Thyroid gland (tissue), 4 donors: ENCODE measurements around the gene ZNRF1. TPM values are rescaled to one million over a fixed set of nuclear protein-coding genes. Genes with fewer than 3 reads are reported as not detected.
A peak's percentile ranks its signal among the peaks of the same experiment; 100 is the strongest.

ENCODE experiments used
- DNase-seq, 2 donors: peaks; one replicate each; pipeline ENCODE4 v3.0.0-alpha.2; 2019
- H3K27ac ChIP-seq, 3 donors: fragments of 200-600 bp; sonication (generic); 1 replicate in 2 of 3; 2 replicates in 1 of 3; pipeline ENCODE4 v1.5.1; 2016 to 2019; ENCODE audit warnings: mild to moderate bottlenecking in 1 of 3, moderate library complexity in 1 of 3
- H3K27me3 ChIP-seq: fragments of 200-600 bp; sonication (generic); one replicate; pipeline ENCODE4 v1.5.1; 2019
- H3K36me3 ChIP-seq, 2 donors: fragments of 200-600 bp; sonication (generic); one replicate each; pipeline ENCODE4 v1.5.1; 2016 to 2019
- H3K4me1 ChIP-seq, 2 donors: fragments of 200-600 bp; sonication (generic); one replicate each; pipeline ENCODE4 v1.5.1; 2017 to 2019
- H3K4me3 ChIP-seq, 3 donors: fragments of 200-600 bp; sonication (generic); replicated peaks in 1 of 3; 1 replicate in 2 of 3; 2 replicates in 1 of 3; pipeline ENCODE4 v1.5.1; 2016; ENCODE audit warnings: mild to moderate bottlenecking in 1 of 3
- H3K9me3 ChIP-seq: fragments of 200-600 bp; sonication (generic); one replicate; pipeline ENCODE4 v1.5.1; 2017
- POLR2A ChIP-seq, 2 donors: fragments of 450-650 bp; IDR thresholded peaks; one replicate each; pipeline ENCODE4 v1.6.1; 2017; ENCODE audit warnings: antibody characterized with exemption in 2 of 2, mild to moderate bottlenecking in 2 of 2, moderate library complexity in 1 of 2
- WGBS, 2 donors: methylation state at CpG; one replicate each; pipeline ENCODE4 v1.1.5; 2017; 5-methylcytosine and 5-hydroxymethylcytosine counted together
- intact Hi-C: fragments of 100-400 bp; cut with DNase I; formaldehyde crosslinking; loops from one replicate; pipeline ENCODE4 v1.15.1; 2023
- total RNA-seq, 4 donors: library from RNA; depleted of rRNA; stranded (reverse); fragments of >200 nt; gene quantifications; one replicate each; pipeline ENCODE4 v1.2.3, GENCODE V29; 2016
- TF ChIP-seq, protein P1 (sequence below), 6 experiments: fragments of 200-600 bp in 3 of 6; fragments of 450-650 bp in 3 of 6; sonication (generic) in 3 of 6; IDR thresholded peaks; one replicate each; pipeline ENCODE4 v1.5.1; 2016 to 2019; ENCODE audit warnings: antibody characterized with exemption in 6 of 6, mild to moderate bottlenecking in 2 of 6, inconsistent platforms in 1 of 6, moderate library complexity in 1 of 6

Gene ZNRF1
- total RNA-seq, 4 donors from 2014 or later = 47.4 to 94.5 (median 57.4) TPM

DNA sequence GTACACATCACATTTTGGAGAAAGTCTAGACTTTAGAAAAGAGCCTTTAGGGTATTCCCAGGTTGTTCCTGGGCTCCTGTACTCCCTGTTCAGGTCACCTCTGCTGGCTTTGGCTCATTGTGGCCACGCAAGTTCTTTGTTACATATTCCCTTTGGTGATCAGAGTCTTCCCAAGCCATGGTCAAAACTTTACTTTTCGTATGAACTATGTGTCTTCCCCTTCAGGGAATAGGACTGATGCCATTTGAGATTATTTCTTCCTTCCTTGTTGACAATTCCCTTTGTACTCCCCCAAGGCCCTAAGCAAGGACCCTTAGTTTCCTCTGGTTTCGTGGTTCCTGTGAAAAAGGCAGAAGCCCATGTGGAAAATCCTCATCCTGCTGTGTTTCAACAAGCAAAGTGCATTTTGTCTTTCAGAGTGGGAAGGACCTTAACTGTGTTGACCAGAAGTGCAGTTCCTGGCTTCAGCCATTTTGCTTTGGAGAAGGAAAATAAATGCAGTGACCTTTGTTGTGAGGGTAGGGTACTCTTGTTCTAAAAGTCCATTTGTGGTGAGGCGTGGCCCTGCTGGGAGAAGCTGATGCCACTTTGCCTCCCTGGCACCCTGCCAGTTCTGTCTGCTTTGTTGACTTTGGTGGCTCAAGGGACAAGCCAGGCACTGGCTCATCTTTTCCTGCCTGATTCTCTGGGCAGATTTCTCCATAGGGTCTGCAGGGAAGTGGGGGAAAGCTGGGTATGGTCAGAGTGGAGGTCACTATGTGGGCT is 55.1 kb downstream of the ZNRF1 start:
- no peaks in the 10 kb centered on the region for H3K36me3 ChIP-seq
- TF ChIP-seq, protein P1, sequence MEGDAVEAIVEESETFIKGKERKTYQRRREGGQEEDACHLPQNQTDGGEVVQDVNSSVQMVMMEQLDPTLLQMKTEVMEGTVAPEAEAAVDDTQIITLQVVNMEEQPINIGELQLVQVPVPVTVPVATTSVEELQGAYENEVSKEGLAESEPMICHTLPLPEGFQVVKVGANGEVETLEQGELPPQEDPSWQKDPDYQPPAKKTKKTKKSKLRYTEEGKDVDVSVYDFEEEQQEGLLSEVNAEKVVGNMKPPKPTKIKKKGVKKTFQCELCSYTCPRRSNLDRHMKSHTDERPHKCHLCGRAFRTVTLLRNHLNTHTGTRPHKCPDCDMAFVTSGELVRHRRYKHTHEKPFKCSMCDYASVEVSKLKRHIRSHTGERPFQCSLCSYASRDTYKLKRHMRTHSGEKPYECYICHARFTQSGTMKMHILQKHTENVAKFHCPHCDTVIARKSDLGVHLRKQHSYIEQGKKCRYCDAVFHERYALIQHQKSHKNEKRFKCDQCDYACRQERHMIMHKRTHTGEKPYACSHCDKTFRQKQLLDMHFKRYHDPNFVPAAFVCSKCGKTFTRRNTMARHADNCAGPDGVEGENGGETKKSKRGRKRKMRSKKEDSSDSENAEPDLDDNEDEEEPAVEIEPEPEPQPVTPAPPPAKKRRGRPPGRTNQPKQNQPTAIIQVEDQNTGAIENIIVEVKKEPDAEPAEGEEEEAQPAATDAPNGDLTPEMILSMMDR (IDR thresholded peaks at IDR 0.05) = no peak
- TF ChIP-seq POLR2A (IDR thresholded peaks at IDR 0.05) = no peak
- intact Hi-C loops = no loop called here
- H3K4me3 ChIP-seq = no peak overlapping the region
- H3K9me3 ChIP-seq = no peaks in the 10 kb centered on the region
- DNase-seq = peak; percentile 91 to 92
- WGBS, 2 donors = 60 to 64% methylated on average over 4 of the region's 4 CpGs
- peak overlapping the region; percentile 49 to 74 (median 72) for H3K27ac ChIP-seq
- no peaks in the 10 kb centered on the region for H3K27me3 ChIP-seq
- H3K4me1 ChIP-seq = peaks cover 35 to 40% of the 10 kb centered on the region in 2 donors

DNA sequence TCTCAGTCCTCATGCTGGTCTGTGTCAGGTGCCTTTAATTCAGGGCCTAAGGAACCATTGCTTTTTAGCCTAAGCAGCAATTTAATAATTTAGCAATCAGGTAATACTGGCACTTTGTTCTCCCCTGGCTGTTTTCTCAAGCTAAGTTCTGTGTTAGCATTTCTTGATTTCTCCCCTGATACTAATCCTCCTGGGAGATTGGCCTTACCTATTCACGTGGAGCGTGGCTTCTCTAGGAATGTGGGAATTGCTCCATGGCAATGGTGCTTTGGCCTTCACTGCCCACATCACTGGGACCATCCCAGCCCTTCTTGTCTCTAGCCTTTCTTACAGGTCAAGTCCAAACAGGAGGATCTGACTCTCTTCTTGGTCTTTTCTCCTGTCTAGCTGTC is 55.7 kb downstream of the ZNRF1 start:
- no peak for DNase-seq

DNA sequence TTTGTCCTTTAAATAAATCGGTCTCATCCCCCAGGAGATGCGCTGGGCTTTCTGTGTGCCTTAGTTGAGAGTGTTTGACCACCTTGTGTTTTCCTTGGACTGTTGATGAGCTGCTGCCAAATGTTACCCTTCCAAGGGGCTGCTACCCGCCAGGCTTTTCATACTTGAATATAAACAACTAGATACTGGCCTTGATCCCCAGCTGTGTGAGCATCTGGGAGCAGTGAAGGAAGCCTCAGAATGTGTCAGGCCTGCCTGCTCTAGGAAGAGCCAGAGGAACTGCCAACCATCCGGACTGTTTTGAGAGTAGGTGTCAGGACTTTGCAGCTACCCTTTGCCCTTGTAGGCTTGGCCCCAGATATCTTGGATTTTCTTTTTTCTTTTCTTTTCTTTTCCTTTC is 60.0 kb downstream of the ZNRF1 start:
- no peaks in the 10 kb centered on the region for H3K36me3 ChIP-seq
- intact Hi-C loops = no loop called here
- WGBS, 2 donors = 73 to 76% methylated on average over 4 of the region's 4 CpGs
- no peak overlapping the region for H3K4me3 ChIP-seq
- H3K4me1 ChIP-seq = peaks cover 57 to 77% of the 10 kb centered on the region in 2 donors
- TF ChIP-seq, protein P1 (IDR thresholded peaks at IDR 0.05) = no peak
- TF ChIP-seq POLR2A (IDR thresholded peaks at IDR 0.05) = no peak
- DNase-seq = no peak
- no peaks in the 10 kb centered on the region for H3K9me3 ChIP-seq
- no peaks in the 10 kb centered on the region for H3K27me3 ChIP-seq
- peak overlapping the region in 1 of 3 donors; percentile 24 for H3K27ac ChIP-seq

More for the DNA sequence above, 55.7 kb downstream of the ZNRF1 start:
- Histone ChIP-seq H3K4me1 (peaks cover 35 to 43% of the 10 kb centered on the region in 2 donors), H3K9me3 (no peaks in the 10 kb centered on the region), H3K27ac (peak overlapping the region; percentile 42 to 74 (median 72)), H3K27me3 (no peaks in the 10 kb centered on the region), H3K36me3 (no peaks in the 10 kb centered on the region), H3K4me3 (no peak overlapping the region)
- TF ChIP-seq, protein P1 (IDR thresholded peaks at IDR 0.05) = no peak
- TF ChIP-seq POLR2A (IDR thresholded peaks at IDR 0.05) = no peak
- 54 to 75% methylated on average over 2 of the region's 2 CpGs for WGBS, 2 donors
- intact Hi-C loops = no loop called here

DNA sequence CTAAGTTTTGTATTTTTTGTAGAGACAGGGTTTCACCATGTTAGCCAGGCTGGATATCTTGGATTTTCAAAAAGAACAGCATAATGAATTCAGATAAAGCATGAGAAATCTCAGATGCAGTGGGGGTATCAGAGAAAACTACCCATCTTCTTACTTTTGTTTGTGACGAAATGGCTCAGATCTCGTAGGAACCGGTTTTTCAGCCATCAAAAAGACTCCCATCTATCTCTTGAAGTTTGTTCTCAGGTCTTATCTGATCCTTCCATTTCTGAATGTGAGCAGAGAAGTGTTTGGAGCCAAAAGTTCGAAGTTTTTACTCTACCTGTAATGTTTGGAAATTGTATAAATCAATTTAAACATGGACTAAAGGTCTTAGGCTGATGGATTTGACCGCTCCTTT is 60.6 kb downstream of the ZNRF1 start:
- Histone ChIP-seq H3K27ac (peak overlapping the region in 2 of 3 donors; percentile 52 to 81), H3K9me3 (no peaks in the 10 kb centered on the region), H3K4me3 (no peak overlapping the region), H3K4me1 (peaks cover 57 to 77% of the 10 kb centered on the region in 2 donors), H3K27me3 (no peaks in the 10 kb centered on the region), H3K36me3 (no peaks in the 10 kb centered on the region)
- WGBS, 2 donors = 79 to 93% methylated on average over 5 of the region's 5 CpGs
- TF ChIP-seq, protein P1 (IDR thresholded peaks at IDR 0.05) = no peak
- TF ChIP-seq POLR2A (IDR thresholded peaks at IDR 0.05) = no peak
- intact Hi-C loops = no loop called here
- DNase-seq = no peak

DNA sequence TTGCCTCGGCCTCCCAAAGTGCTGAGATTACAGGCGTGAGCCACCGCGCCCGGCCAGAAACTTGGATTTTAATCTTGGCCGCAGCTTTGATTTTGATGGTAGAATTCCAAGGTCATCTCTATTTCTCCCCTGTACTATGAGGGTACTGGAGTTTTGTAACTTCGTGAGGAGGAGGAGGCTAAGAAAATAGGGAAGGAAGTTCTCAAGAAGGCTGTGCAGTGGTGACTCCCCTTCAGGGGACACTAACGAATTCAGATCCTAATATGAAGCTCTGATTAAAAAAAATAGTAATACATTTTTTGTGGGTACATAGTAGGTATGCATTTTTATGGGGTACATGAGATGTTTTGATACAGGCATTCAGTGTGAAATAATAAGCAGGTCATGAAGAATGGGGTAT is 61.9 kb downstream of the ZNRF1 start:
- intact Hi-C loops = no loop called here

More for the DNA sequence above, 61.9 kb downstream of the ZNRF1 start:
- Histone ChIP-seq H3K27me3 (no peaks in the 10 kb centered on the region), H3K9me3 (no peaks in the 10 kb centered on the region), H3K4me3 (no peak overlapping the region), H3K36me3 (no peaks in the 10 kb centered on the region), H3K27ac (peak overlapping the region in 2 of 3 donors; percentile 52 to 81), H3K4me1 (peaks cover 55 to 77% of the 10 kb centered on the region in 2 donors)
- 81 to 96% methylated on average over 8 of the region's 8 CpGs for WGBS, 2 donors
- DNase-seq = no peak
- TF ChIP-seq, protein P1 (IDR thresholded peaks at IDR 0.05) = no peak
- no peak for TF ChIP-seq POLR2A (IDR thresholded peaks at IDR 0.05)
